ENCODE data around the gene IQCF6. TPM values are rescaled to one million over a fixed set of nuclear protein-coding genes. Genes with fewer than 3 reads are reported as not detected.
A peak's percentile ranks its signal among the peaks of the same experiment; 100 is the strongest.
"Not testable (repeated sequence)": the region's sequence is repeated elsewhere in the genome, so short reads cannot be mapped to it uniquely, and the experiment has no call there.

The IQCF6 gene
- total and polyA plus RNA-seq, 11 donors = not detected

GRCh38 chr3:51750878-51751277, 28.2 kb downstream of the IQCF6 start:
- H3K9me3 ChIP-seq = peaks cover 0 to 11% (median 0%) of the 10 kb centered on the region in 12 donors
- TF ChIP-seq CTCF (IDR thresholded peaks at IDR 0.05) (no peak), POLR2A (IDR thresholded peaks at IDR 0.05) (no peak)
- no peaks in the 10 kb centered on the region for H3K36me3 ChIP-seq
- no peak for ATAC-seq
- H3K4me1 ChIP-seq = no peaks in the 10 kb centered on the region
- 96 to 100% (median 96%) methylated on average over 1 of the region's 1 CpG for WGBS, 4 donors
- DNase-seq = no peak
- H3K27me3 ChIP-seq = peaks cover 0 to 6% (median 0%) of the 10 kb centered on the region in 9 donors
- no peak overlapping the region for H3K27ac ChIP-seq
- intact Hi-C loops (cut with DNase I) = no loop called here
- no peak overlapping the region for H3K4me3 ChIP-seq

GRCh38 chr3:51748327-51748726, 30.7 kb downstream of the IQCF6 start:
- Histone ChIP-seq H3K27me3 (peaks cover 0 to 2% (median 0%) of the 10 kb centered on the region in 9 donors), H3K4me3 (no peak overlapping the region), H3K4me1 (peaks cover 0 to 2% (median 0%) of the 10 kb centered on the region in 12 donors), H3K36me3 (no peaks in the 10 kb centered on the region), H3K9me3 (peaks cover 0 to 12% (median 0%) of the 10 kb centered on the region in 12 donors), H3K27ac (no peak overlapping the region)
- intact Hi-C loops (cut with DNase I) = no loop called here
- TF ChIP-seq POLR2A (IDR thresholded peaks at IDR 0.05) (no peak), CTCF (IDR thresholded peaks at IDR 0.05) (no peak)
- 33 to 37% (median 34%) methylated on average over 1 of the region's 1 CpG for WGBS, 4 donors
- ATAC-seq = no peak
- DNase-seq = no peak

- Histone ChIP-seq H3K27me3 (peaks cover 0 to 2% (median 0%) of the 10 kb centered on the region in 9 donors), H3K27ac (no peak overlapping the region), H3K36me3 (no peaks in the 10 kb centered on the region), H3K9me3 (peaks cover 0 to 16% (median 1%) of the 10 kb centered on the region in 12 donors), H3K4me1 (peaks cover 0 to 4% (median 0%) of the 10 kb centered on the region in 12 donors), H3K4me3 (no peak overlapping the region)
- ATAC-seq (no peak), DNase-seq (no peak)
- intact Hi-C loops (cut with DNase I) = no loop called here
- TF ChIP-seq POLR2A (IDR thresholded peaks at IDR 0.05) = no peak
- no peak for TF ChIP-seq CTCF (IDR thresholded peaks at IDR 0.05)
Observed at GRCh38 chr3:51747840-51748239, 31.2 kb downstream of the IQCF6 start.

GRCh38 chr3:51742978-51743377, 36.1 kb downstream of the IQCF6 start:
- DNase-seq; H3K36me3 ChIP-seq; ATAC-seq; intact Hi-C loops (cut with DNase I); H3K4me3 ChIP-seq; H3K27me3 ChIP-seq: not testable (repeated sequence)
- 53 to 67% (median 61%) methylated on average over 4 of the region's 4 CpGs for WGBS, 4 donors
- Histone ChIP-seq H3K4me1 (peaks cover 0 to 11% (median 0%) of the 10 kb centered on the region in 12 donors), H3K27ac (peak overlapping the region in 1 of 12 donors; percentile 37), H3K9me3 (peaks cover 0 to 18% (median 1%) of the 10 kb centered on the region in 12 donors)

- ATAC-seq; H3K27ac ChIP-seq; DNase-seq; H3K36me3 ChIP-seq; H3K27me3 ChIP-seq; intact Hi-C loops (cut with DNase I); H3K4me3 ChIP-seq: not testable (repeated sequence)
- peaks cover 0 to 11% (median 0%) of the 10 kb centered on the region in 12 donors for H3K4me1 ChIP-seq
- H3K9me3 ChIP-seq = peaks cover 0 to 18% (median 1%) of the 10 kb centered on the region in 12 donors
- 79 to 88% (median 82%) methylated on average over 3 of the region's 3 CpGs for WGBS, 4 donors
Observed at GRCh38 chr3:51742320-51742719, 36.7 kb downstream of the IQCF6 start.

Measured in heart left ventricle (tissue), 16 donors.